ENCODE data around the gene ROR2.
"Not testable (repeated sequence)": the region's sequence is repeated elsewhere in the genome, so short reads cannot be mapped to it uniquely, and the experiment has no call there.

The ROR2 gene

GRCh38 chr9:91924090-91924489 is 25.9 kb downstream of the ROR2 start:
- DNase-seq (ENCODE audit: low spot score): no peak

- no peak for DNase-seq (ENCODE audit: low spot score)
Measured at GRCh38 chr9:91923145-91923544, 26.9 kb downstream of the ROR2 start.

GRCh38 chr9:91921371-91921770 is 28.7 kb downstream of the ROR2 start:
- no peak for DNase-seq (ENCODE audit: low spot score)

- DNase-seq (ENCODE audit: low spot score): no peak
Measured at GRCh38 chr9:91920630-91921350, 29.2 kb downstream of the ROR2 start.

- DNase-seq (ENCODE audit: low spot score): no peak
Measured at GRCh38 chr9:91919621-91920020, 30.4 kb downstream of the ROR2 start.

- DNase-seq (ENCODE audit: low spot score): no peak
Measured at GRCh38 chr9:91917436-91917835, 32.6 kb downstream of the ROR2 start.

GRCh38 chr9:91915524-91916263 is 34.3 kb downstream of the ROR2 start:
- DNase-seq (ENCODE audit: low spot score): no peak

GRCh38 chr9:91914937-91915336 is 35.1 kb downstream of the ROR2 start:
- DNase-seq (ENCODE audit: low spot score): no peak

GRCh38 chr9:91914404-91914803 is 35.6 kb downstream of the ROR2 start:
- no peak for DNase-seq (ENCODE audit: low spot score)

GRCh38 chr9:91913986-91914385 is 36.0 kb downstream of the ROR2 start:
- DNase-seq (ENCODE audit: low spot score): no peak

GRCh38 chr9:91913096-91913495 is 36.9 kb downstream of the ROR2 start:
- no peak for DNase-seq (ENCODE audit: low spot score)

- no peak for DNase-seq (ENCODE audit: low spot score)
Measured at GRCh38 chr9:91911657-91912056, 38.4 kb downstream of the ROR2 start.

GRCh38 chr9:91909256-91909655 is 40.8 kb downstream of the ROR2 start:
- DNase-seq (ENCODE audit: low spot score): not testable (repeated sequence)

GRCh38 chr9:91908746-91909145 is 41.3 kb downstream of the ROR2 start:
- no peak for DNase-seq (ENCODE audit: low spot score)

- DNase-seq (ENCODE audit: low spot score): no peak
Measured at GRCh38 chr9:91908293-91908623, 41.8 kb downstream of the ROR2 start.

- no peak for DNase-seq (ENCODE audit: low spot score)
Measured at GRCh38 chr9:91907484-91908292, 42.3 kb downstream of the ROR2 start.

- DNase-seq (ENCODE audit: low spot score): no peak
Measured at GRCh38 chr9:91905991-91906469, 44.0 kb downstream of the ROR2 start.

- no peak for DNase-seq (ENCODE audit: low spot score)
Measured at GRCh38 chr9:91905237-91905650, 44.8 kb downstream of the ROR2 start.

GRCh38 chr9:91904588-91905236 is 45.3 kb downstream of the ROR2 start:
- DNase-seq (ENCODE audit: low spot score): no peak

GRCh38 chr9:91903126-91903911 is 46.7 kb downstream of the ROR2 start:
- no peak for DNase-seq (ENCODE audit: low spot score)

- DNase-seq (ENCODE audit: low spot score): no peak
Measured at GRCh38 chr9:91902475-91903125, 47.4 kb downstream of the ROR2 start.
